Measurements from ENCODE around the gene PEPD.

Gene PEPD

DNA sequence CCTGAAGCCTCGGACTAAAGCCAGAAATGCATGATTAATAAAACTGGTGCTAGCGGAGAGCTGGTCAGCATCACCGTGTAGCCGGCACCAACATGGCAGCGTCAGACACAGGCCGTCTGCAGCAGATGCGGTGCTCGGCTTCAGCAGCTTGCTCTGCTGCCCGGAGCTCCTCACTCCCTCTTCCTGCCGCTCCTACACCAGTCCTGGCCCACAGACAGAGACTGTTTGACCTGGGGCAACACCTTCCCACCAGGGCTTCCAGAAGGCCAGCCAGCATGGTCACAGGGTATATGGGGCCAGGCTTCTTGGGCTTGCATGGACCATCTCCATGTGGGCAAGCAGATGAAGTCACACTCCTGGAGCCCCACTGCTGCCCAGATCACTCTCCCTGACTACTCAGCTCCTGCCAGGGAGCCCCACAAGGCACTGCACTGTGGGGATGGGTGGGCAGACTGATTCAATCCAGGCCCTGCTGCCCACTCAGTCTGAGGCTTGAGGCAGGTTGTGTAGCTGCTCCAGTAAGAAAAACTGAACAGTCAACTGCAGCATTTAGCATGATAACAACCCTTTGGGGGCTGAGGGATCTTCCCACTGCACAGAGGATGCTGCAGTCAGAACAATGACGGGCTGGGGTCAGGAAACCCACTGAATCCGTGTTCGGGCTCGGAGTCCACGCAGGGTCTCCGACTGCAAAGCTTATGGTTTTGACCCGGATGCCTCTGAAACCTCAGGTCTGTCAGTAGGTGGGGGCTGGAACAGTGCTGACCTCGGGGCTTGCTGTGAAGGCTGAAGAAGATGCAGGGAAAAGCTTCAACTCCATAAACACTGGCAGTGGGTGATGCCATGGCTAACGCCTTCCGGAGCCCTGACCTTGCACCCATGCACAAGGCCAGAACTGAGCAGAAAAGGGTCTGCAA lies 102.5 kb downstream of the PEPD start:
- no peak for DNase-seq

DNA sequence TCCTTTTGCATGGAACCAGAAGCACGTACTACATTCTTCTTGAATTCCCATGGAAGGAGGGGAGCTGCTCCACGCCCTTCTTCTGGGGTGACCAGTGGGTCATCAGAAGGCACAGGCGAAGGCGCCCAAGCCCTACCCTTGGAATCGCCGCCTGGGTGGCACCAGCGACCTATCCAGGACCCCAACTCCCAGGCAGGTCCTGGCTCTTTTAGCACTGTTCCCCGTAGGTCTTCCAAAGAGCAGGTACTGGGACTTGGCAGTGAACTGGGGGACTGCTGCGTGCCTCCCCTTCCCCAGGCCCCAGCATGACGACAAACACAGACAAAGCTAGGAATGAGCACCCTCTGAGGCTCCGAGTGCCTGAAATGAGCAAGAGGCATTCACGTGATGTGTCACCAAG lies 103.1 kb downstream of the PEPD start:
- DNase-seq: no peak

DNA sequence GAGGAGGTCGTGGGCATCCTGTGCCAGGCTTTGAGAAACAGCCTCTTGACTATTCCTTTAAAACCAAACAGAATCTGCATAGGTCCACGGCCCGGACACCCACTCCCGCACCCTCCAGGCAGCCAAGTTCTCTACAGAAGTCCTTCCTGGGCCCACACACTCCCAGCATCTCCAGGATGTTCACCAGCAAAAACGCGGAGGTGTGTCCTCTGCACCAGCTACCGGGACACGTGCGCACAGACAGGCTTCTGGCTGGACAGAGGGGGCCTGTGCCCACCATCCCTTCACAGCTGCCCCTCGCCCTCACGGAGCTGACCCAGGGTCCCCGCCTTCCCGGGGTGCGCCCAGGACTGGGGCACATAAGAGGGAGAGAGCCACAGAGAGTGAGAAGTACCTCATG lies 103.8 kb downstream of the PEPD start:
- DNase-seq: no peak

DNA sequence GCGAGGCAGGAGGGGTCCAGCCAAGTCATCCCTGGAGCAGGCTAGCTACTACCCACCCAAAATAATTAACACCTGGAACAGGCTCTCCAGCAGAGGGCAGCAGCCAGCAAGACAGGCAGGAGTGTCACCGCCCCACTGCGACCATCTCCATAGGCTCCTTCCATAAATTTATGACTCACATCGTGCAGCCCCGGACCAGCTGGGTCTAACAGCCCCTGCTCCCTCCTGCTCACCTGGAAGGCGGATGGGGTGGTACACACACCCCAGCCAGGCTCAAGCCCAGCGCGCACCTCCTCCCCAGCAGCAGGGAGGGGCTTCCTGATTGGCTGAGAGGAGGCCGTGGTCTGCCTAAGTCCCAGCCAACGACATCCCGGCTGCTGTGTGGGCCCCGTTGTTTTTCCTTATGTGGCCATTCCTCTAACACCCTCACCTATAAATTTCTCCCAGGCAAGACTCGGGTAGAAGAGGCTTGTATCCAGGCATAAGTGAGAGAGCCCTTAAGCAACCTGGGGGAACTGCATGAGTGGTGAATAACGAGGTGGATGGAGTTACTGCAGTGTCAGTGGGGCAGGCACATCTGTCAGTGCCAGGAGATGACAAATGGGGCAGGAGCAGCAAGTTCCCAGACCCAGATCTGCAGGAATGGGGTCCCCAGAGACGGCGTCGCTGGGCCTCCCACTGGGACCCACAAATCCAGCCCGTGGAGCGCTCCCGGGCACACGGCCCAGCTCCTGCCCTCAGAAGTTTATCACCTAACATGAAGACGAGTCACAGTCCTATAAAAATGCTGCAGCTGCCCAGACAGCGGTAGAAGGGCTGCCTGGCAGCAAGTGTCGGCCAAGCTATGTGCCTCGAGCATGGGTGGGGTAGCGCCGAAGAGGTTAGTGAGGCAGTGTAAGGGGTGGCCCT lies 105.0 kb downstream of the PEPD start:
- peak; percentile 22 to 51 (median 38) for DNase-seq

DNA sequence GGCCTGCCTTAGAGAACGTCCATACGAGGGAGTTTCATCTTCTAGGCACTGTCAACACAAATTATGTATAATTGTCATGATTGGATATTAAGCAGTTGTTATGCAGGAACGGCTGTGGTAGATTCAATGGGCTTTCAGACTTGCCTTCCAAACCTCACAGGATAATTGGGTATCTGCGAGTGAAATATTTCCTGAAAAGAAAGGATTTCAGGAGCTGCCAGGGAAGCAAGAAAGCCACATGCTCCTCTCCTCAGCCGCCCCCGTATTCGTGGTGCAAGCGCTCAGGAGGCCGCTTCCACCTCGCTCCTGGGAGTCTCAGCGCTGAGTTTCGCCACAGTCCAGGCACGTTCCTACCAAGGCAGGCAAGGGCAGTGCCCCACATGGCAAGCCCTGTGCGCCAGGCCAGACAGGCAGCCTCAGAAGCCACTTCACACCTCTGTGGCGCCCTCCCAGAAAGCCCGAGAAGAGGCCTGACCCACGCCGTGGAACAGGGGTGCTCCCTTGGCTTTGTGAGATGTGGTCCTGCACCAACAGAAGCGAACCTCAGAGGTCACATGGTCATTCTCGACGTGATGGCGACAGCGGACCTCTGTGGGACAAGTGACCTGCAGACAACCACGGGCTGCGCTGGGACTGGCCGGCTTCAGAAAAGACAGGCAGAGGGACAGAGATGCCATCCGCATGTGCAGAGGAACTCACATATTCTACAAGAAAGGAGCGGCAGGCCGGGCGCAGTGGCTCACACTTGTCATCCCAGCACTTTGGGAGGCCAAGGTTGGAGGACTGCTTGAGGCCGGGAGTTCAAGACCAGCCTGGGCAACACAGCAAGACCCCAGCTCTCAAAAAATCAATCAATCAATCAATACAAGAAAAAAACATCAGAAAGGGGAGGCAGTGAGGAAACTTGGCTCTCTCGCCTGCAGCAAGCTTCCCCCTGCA lies 106.7 kb downstream of the PEPD start:
- DNase-seq: no peak

DNA sequence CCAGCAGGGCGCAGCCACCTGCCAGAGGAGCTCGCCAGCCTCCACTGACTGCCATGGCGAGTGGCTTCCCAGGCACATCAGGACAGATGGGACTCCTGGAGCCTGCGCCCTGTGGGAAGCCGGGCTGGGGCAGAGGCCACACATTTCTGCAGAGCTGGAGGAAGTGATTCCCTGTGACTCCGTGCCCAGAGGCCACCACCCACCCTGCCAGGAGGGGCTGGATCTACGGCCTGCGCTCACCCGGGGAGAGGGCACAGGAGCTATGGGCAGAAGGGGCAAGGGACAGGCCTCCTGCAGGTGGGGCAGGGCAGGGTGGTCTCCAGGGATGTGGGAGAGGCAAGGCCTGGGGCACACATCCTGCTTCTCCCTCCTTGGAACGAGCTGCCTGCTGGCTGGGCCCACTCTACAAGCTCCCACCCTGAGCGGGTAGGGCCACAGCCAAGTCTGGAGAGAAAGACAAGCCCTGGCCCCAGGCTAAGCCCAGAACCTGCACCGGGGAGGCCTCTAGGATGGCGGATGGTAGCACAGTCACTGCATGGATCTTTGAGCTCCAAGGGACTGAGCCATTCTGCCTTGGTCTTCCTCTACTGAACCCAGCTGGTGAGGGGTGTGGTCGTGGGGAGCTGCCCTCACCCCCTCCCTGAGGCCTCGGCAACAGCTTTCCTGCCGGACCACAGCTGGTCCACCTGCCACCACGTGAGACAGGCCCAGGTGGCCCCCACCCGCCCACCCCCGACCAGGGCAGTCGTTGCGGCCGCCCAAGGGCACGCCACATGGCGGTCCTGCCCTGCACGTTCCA lies 107.5 kb downstream of the PEPD start:
- DNase-seq: no peak

DNA sequence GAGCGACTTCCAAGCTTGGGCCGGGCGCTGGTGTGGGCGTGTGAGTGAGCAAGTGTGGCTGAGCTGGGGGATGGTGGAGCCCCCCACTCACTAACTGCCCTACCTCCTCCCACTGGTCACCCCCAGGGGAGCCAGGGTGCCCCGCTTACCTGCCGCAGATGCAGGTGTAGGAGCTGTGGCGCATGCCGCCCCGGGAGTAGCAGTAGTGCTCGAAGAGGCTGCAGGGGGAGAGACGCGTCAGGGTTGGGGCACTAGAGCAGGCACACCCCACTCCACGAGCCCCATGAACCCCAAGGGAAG lies 108.2 kb downstream of the PEPD start:
- DNase-seq: no peak

DNA sequence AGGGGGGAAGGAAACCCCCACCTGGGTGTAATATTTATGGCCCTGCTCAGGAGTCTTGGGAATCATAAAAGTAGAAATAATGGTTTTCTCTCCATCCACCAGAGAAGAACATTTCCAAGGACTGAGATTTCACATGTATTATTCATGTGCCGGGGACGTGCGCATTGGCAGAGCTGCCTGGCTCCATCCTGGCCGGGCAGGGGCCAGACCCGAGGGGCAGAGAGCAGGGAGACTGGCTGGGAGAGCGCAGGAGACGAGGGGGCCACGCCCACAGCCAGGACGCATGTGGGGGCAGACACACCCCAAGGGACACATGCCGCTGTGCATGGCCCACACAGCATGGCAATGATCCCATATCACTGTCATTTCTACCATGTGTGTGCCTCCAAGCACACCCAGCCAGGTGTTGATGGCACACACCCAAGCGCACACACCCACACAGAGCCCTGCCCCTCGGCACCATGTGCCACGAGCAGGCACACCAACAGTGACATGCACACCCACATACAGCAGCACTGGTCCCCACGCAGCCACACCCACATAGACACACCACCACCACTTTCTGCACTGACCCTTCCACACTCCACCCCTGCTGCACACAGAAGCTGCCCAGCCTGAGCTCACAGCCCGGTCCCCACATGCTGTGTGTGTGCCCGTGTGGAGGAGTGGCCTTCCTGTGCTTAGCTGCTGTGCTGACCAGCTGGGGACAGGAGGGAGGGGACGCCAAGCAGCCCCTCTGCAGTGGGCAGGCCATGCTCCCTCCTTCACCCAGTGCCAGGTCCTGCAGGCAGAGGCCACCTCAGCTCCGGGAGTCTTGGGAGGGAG lies 108.8 kb downstream of the PEPD start:
- DNase-seq: no peak

DNA sequence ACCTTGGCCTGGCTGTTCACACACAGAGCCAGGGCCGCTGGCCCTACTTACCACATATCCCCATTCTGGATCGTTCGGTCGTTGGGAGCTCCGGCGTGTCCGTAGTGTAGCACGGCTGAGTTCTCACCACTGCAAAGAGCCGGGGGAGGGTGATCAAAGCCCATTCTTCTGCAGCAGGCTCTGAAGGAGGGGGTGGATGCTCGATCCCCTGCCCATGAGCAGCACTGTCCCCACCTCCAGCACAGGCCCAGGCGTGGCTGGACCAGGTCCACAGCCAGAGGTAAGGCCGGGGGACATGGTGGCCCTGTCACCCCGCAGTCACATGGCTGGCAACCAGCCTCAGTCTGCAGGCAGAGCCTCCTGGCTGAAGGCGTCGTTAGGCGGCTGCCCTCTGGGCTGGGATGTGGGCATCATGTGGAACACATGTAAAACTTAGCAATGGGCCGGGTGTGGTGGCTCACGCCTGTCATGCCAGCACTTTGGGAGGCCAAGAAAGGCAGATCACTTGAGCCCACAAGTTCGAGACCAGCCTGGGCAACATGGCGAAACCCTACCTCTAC lies 109.9 kb downstream of the PEPD start:
- DNase-seq: no peak

DNA sequence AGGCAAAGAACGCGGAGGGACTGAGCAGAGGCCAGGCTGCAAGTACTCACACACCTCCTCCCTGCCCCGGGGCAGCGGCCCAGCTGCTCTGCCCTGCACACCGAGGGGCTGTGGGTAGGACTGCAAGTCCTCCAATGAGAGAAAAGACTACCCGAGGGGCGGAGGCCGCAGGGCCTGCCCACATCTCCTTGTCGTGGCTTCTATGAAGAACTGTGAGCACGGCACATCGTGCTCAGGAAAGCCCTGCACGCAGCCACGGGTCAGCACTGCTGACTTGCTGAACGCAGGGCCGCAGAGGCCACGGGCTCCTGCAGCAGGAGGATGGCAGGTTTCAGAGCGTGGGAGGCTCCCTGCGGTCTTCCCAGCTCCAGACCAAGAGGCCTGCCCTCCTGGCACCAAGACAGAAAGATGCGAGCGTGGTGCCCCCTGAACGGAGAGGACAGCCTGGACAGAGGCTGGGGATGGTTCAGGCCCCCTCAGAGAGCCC lies 110.6 kb downstream of the PEPD start:
- DNase-seq: no peak

DNA sequence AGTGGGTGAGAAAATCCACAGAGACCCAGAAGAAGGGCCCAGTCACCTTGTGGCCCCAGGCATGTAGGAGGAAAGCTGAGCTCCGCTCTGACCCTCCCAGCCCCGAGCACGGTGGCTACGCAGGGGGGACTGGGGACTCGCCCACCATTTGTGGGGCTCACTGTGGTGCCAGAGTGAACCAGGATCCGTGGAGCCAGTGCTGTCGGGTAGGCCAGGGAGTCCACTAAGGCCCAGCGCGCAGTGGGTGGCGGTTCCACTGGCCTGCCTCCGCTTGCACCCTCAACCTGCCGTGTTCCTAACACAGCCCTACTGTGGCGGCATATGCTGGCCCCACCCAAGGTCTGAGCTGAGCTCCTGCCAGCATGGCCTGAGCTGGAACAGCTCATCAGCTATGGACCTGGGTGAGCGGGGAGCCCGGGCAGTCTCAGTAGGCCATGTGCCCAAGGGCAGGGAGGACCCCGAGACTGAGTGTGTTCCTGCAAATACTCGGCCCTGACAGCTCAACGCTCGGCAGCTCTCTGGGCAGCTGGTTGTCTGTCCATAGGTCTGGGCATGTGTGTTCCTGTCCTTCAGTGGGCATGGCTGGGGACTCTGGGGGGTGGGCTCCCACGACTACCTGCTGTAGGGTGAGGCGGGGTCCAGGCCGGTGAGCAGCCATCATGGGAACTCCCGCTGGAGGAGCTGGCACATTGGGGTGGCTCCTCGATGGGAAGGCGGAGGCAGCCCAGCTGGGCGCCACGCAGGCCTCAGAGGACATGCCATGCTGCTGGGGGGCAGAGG lies 111.5 kb downstream of the PEPD start:
- no peak for DNase-seq

DNA sequence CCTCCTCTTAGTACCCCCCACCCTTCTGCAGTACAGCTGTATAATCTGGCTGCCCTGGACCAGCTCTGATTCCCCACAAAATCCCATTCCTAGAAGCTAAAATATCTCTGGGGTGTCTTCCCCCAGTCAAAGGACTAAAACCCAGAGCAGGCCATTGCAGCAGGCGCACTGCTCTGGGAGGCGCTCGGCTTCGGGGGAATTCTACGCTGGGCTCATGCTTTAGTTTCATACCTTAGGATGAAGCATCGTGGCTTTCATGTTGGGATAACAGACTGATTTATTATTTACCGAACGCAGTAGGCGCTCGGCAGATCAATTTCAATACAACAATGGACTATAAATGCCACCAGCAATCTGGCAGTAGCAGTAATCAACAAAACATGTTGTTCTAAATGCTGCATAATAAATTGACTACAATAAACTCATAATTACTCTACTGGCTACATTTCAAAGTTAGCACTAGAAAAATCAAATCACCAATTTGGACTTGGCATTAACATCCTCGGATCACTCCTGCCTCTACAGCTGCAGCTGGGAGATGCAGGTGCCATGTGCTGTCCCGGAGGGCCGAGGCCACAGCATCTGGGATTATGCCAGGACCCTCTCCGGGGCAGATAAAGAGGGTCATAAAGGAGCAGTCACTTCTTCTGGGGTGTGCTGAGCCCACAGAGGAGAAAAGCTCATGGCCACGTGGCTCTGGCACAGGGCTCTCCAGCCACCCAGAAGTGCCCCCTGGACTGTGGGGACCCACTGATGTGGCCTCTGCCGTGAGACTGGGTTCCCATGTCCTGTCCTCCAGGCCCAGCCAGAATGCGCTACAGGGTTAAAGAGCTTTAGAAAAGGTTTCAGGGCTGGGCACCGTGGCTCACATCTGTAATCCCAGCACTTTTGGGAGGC lies 112.8 kb downstream of the PEPD start:
- DNase-seq: no peak

DNA sequence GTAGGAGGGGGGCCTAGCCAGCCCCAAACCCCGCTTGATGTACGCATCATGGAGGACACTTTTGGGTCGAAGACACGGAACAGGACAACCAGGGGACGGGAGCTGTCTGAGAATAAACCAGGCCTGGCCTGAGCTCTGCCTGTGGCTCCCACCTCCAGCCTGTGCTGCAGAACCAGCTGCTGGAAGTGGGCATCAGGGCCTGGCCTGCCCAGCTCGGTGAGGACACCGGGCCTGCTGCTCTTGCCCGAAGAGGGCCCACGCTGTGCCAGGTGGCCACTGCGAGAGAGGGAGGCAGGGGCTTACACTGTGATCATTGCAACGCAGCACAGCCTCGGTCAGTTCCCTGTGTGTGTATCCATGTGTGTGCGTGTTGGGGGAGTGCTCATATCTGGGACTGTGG lies 113.5 kb downstream of the PEPD start:
- no peak for DNase-seq

DNA sequence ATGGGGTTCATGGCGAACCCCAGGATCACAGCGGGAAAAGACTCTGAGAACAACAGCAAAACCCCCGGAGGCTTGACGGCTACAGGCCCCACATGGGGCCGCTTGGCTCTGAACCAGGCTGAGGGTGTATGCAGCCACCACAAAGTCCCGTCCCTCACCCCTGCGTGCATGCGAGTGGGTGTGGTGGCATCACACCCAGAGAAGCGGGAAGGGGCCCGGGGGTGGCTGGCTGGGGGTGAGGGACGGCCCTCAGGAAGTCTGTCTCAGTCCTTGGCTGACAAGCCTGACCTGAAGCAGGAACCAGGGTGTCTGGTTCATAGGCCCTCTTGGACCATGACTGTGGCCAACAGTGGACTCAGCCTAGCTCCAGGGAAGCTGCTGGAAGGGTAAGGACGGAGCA lies 113.9 kb downstream of the PEPD start:
- DNase-seq: no peak

DNA sequence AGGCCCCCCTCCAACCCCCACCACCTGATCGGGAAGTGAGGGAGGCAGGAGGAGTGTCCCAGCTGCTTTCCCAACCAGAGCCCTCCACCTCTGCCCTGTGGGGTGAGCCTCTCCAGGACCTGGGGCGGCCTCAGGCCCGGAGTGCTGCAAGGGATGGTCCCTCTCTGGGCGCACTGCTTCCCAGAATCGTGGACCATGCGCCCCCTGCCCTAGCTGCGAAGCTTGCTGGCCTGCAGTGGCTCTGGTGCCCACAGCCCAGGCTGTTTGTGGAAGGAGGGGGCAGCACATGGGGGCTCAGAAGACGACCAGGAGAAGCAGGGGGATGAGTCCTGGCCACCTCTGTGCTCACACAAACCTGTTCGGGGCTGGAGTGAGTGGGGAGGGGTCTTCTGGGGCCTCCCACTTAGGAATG lies 114.4 kb downstream of the PEPD start:
- no peak for DNase-seq

DNA sequence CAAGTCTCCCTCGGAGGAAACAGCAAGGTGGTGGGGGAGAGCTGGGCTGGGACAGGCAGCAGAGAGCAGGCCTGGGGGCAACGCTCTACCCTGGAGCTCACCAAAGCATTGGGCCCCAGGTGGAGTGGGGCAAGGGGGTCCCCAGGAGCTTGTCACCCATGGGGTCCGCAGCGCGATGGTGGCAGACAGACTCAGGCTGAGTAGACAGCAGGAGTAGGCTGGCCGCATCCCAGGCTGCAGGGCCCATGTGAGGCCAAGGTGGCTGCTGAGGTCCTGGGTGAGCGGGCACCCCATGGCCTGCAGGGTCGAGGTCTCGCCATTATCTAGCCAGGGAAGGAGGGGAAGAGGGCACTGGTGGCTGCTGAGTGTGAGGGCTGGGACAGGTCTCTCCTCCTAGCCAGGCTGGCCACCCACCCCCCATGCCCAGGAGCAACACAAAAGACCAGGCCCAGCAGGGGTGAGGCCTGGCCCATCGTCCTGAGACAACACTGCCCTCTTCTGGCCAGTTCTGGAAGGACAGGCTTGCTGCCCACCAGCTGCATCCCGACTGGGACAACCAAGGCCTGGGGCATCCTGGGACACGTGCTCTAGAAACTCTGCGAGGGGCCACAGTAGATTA lies 115.0 kb downstream of the PEPD start:
- peak; percentile 47 to 71 (median 58) for DNase-seq

DNA sequence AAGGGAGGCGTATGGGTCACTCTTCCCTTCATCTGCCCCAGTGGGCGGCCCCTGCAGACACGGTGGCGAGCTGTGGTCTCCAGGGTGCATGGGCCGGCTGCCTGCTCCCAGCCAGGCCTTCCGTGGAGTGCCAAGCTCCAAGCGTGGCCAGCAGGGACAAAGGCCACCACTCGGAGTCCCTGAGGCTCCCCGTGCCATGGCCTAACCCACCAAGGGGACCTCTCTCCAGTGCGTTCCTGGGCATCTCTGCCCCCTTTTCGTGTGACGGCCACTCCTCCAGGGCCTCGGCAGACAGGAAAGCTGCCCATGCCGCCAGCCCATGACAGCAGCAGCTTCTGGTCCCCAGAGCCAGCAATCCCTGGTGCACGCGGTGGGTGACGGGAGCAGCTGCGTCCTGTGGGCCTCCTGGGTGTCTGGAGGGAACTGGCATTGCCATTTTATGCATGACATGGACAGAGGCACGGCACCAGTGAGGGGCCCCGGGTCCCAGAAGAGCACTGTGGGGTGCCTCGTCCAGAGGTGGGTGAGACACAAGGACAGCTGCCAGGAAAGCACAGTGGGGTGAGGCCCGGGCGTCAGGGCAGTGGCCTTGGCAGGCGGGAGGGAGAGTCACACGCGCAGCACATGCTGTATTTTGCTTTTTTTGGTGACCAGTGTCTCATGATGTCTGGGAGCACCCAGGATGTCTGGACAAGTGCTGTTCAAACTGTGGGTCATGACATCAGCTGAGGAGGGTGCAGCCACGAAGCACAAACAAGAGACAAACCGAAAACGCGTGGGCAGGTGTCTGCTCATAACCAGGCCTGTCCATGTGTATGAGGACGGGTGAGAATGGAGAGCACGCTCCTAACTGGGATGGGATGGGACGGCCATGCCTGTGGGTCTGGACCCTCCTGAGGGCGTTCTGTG lies 115.8 kb downstream of the PEPD start:
- DNase-seq: no peak

All from activated CD4-positive, CD25-positive, alpha-beta regulatory T cell (primary cell).